GM12878 (cell line): ENCODE data around the gene BMI1.

Experiments used
- CTCF ChIP-seq, 3 experiments: IDR thresholded peaks in 2 of 3; conservative IDR thresholded peaks in 1 of 3; 2 replicates each; pipeline ENCODE4 v1.5.1; 2011; ENCODE audit warnings: low read depth in 3 of 3, low read length in 3 of 3, mild to moderate bottlenecking in 3 of 3, control low read depth in 2 of 3, moderate library complexity in 2 of 3, inconsistent platforms in 1 of 3, mixed read lengths in 1 of 3; ENCODE audit not compliant: control insufficient read depth in 2 of 3, insufficient read depth in 1 of 3; ENCODE audit errors: extremely low read depth in 1 of 3
- POLR2A ChIP-seq: IDR thresholded peaks from 2 replicates; pipeline ENCODE4 v1.6.1; 2011; ENCODE audit warnings: low read depth, mild to moderate bottlenecking, low read length
- POLR2AphosphoS2 ChIP-seq: IDR thresholded peaks from 2 replicates; pipeline ENCODE4 v1.6.1; 2011; ENCODE audit warnings: low read depth, mild to moderate bottlenecking, low read length, improper control_type of control experiment, moderate library complexity
- TF ChIP-seq, protein P1 (sequence below): fragments of 450-650 bp; IDR thresholded peaks from 2 replicates; pipeline ENCODE4 v1.6.1; 2017; ENCODE audit warnings: low read depth, mild to moderate bottlenecking, moderate library complexity

DNA sequence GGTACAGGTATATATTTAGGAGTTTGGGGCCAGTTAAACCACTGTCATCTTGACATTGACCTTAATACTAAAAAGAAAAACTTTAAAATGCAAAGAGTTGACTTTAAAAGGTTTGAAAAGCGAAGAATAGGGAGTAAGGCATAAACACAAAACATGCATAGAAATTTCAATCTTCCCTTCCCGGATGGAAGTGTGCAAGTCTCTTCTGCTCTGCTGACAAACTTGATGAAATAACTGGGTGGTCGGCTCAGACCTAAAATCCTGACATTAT lies 21.0 kb downstream of the BMI1 start:
- TF ChIP-seq, protein P1, sequence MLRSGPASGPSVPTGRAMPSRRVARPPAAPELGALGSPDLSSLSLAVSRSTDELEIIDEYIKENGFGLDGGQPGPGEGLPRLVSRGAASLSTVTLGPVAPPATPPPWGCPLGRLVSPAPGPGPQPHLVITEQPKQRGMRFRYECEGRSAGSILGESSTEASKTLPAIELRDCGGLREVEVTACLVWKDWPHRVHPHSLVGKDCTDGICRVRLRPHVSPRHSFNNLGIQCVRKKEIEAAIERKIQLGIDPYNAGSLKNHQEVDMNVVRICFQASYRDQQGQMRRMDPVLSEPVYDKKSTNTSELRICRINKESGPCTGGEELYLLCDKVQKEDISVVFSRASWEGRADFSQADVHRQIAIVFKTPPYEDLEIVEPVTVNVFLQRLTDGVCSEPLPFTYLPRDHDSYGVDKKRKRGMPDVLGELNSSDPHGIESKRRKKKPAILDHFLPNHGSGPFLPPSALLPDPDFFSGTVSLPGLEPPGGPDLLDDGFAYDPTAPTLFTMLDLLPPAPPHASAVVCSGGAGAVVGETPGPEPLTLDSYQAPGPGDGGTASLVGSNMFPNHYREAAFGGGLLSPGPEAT = no peak
- TF ChIP-seq POLR2A = no peak
- no peak for TF ChIP-seq CTCF (IDR thresholded peaks at IDR 0.05 in 2 of 3, conservative IDR thresholded peaks at IDR 0.05 in 1 of 3; ENCODE audit: control insufficient read depth in 2 of 3, extremely low read depth in 1 of 3, insufficient read depth in 1 of 3, low read depth in 3 of 3, low read length in 3 of 3)
- no peak for TF ChIP-seq POLR2AphosphoS2
